Stimulated activated CD4-positive, alpha-beta T cell treated with anti-CD3 and anti-CD28 coated beads, Interleukin-4, amount 100 ng/mL, for 48 hours (primary cell): ENCODE results near the gene OR6C2.
"Not testable (repeated sequence)": the region's sequence is repeated elsewhere in the genome, so short reads cannot be mapped to it uniquely, and the experiment has no call there.

Experiments used
- DNase-seq, 2 donors: peaks; one replicate each; pipeline ENCODE4 v3.0.0-alpha.2; 2020; ENCODE audit warnings: low read depth in 2 of 2

Gene OR6C2

GRCh38 chr12:55472264-55472663 lies 28.4 kb downstream of the OR6C2 start:
- DNase-seq, result no peak

- not testable (repeated sequence) for DNase-seq
Measured at GRCh38 chr12:55479136-55479535, 35.3 kb downstream of the OR6C2 start.

- DNase-seq, result not testable (repeated sequence)
Measured at GRCh38 chr12:55484284-55484683, 40.4 kb downstream of the OR6C2 start.

GRCh38 chr12:55492078-55492477 lies 48.2 kb downstream of the OR6C2 start, which contains the start of gene OR6C68:
Gene OR6C68, plus strand, starts transcription at chr12:55492378. Its CDS starts 0 bp downstream, at chr12:55492378.
- no peak for DNase-seq

- no peak for DNase-seq
Measured at GRCh38 chr12:55495490-55495889, 51.6 kb downstream of the OR6C2 start.

- no peak for DNase-seq
Measured at GRCh38 chr12:55499231-55499630, 55.4 kb downstream of the OR6C2 start.

- no peak for DNase-seq
Measured at GRCh38 chr12:55499810-55500252, 56.0 kb downstream of the OR6C2 start.

- no peak for DNase-seq
Measured at GRCh38 chr12:55501601-55502000, 57.7 kb downstream of the OR6C2 start.
